ENCODE results near the gene MAK. TPM values are rescaled to one million over a fixed set of nuclear protein-coding genes. Genes with fewer than 3 reads are reported as not detected.
A peak's percentile ranks its signal among the peaks of the same experiment; 100 is the strongest.
"Not testable (repeated sequence)": the region's sequence is repeated elsewhere in the genome, so short reads cannot be mapped to it uniquely, and the experiment has no call there.

The MAK gene, protein sequence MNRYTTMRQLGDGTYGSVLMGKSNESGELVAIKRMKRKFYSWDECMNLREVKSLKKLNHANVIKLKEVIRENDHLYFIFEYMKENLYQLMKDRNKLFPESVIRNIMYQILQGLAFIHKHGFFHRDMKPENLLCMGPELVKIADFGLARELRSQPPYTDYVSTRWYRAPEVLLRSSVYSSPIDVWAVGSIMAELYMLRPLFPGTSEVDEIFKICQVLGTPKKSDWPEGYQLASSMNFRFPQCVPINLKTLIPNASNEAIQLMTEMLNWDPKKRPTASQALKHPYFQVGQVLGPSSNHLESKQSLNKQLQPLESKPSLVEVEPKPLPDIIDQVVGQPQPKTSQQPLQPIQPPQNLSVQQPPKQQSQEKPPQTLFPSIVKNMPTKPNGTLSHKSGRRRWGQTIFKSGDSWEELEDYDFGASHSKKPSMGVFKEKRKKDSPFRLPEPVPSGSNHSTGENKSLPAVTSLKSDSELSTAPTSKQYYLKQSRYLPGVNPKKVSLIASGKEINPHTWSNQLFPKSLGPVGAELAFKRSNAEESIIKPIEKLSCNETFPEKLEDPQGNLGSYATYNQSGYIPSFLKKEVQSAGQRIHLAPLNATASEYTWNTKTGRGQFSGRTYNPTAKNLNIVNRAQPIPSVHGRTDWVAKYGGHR
- total RNA-seq (0.30 TPM), polyA plus RNA-seq (under 1 TPM in 1 of 4 donors, not detected in 3; 0.12 TPM)

DNA sequence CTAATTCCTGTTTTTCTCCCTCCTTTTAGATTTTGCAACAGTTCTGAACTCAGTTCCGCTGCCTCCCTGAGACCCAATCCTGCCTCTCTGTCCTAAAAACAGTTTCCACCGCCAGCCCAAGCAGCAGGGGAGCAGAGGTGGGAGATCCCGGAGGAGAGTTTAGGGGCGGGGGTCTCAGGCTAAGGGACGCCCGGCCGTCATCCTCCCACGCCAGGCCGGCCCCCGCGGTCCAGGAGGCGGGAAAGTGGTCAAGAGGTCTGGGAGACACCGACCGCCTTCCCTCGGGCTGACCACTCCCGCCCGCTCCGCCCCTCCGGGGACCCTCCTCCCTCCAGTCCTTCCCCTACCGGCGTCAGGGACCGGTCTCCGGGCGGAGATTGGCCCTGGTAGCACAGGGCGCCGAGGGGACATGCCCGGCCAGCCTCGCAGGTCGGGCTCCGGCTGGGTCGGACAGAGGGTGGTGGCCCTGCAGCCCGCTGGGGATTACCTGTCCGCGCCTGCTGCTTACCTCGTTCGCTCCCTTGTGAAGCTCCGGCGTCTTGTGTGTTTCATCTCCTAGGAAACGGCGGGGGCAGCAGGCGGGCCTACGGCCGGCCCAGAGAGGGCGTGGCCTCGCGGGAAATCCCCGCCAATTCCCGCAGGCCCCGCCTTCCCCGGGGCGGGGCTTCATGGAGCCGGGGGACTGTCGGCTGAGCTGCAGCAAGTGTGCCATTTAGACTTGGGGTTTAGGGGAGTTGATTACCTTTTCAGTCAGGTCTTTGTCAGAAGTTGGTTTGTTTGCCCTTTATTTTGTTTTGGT lies at the start of gene MAK:
Gene MAK (minus strand): TSS at position 545 of the 799 bp plus-strand sequence. CDS start 7,891 bp downstream, outside the sequence.
- H3K27ac Mint-ChIP-seq = peak within 1 kb of the TSS in 2 of 3 donors; percentile 51 to 60
- no peaks in the 10 kb centered on the region for H3K36me3 Mint-ChIP-seq
- peaks cover 22% of the 10 kb centered on the region for H3K4me1 ChIP-seq (ENCODE audit: control insufficient read depth, insufficient read depth, low read length, poor library complexity, severe bottlenecking)
- peaks cover 13 to 23% (median 19%) of the 10 kb centered on the region in 4 donors for H3K4me1 Mint-ChIP-seq
- peak within 1 kb of the TSS; percentile 87 for H3K4me3 ChIP-seq (ENCODE audit: low read depth, low read length)
- peak; percentile 94 to 95 for ATAC-seq (ENCODE audit: low read depth in 2 of 2)
- H3K27ac ChIP-seq (ENCODE audit: insufficient read depth, low read length, poor library complexity, severe bottlenecking) = peak within 1 kb of the TSS; percentile 30
- peaks cover 25% of the 10 kb centered on the region for H3K27me3 ChIP-seq (ENCODE audit: control insufficient read depth, insufficient read depth, low read length)
- peaks cover 0 to 4% (median 0%) of the 10 kb centered on the region in 7 donors for H3K9me3 Mint-ChIP-seq
- H3K9me3 ChIP-seq (ENCODE audit: control insufficient read depth in 2 of 2, low read length in 2 of 2) = no peaks in the 10 kb centered on the region
- peak within 1 kb of the TSS; percentile 66 to 87 (median 80) for H3K4me3 Mint-ChIP-seq
- H3K27me3 Mint-ChIP-seq = peaks cover 50% of the 10 kb centered on the region
- H3K36me3 ChIP-seq (ENCODE audit: control insufficient read depth, insufficient read depth, low read length) = no peaks in the 10 kb centered on the region
- peak; percentile 82 to 91 (median 87) for DNase-seq

DNA sequence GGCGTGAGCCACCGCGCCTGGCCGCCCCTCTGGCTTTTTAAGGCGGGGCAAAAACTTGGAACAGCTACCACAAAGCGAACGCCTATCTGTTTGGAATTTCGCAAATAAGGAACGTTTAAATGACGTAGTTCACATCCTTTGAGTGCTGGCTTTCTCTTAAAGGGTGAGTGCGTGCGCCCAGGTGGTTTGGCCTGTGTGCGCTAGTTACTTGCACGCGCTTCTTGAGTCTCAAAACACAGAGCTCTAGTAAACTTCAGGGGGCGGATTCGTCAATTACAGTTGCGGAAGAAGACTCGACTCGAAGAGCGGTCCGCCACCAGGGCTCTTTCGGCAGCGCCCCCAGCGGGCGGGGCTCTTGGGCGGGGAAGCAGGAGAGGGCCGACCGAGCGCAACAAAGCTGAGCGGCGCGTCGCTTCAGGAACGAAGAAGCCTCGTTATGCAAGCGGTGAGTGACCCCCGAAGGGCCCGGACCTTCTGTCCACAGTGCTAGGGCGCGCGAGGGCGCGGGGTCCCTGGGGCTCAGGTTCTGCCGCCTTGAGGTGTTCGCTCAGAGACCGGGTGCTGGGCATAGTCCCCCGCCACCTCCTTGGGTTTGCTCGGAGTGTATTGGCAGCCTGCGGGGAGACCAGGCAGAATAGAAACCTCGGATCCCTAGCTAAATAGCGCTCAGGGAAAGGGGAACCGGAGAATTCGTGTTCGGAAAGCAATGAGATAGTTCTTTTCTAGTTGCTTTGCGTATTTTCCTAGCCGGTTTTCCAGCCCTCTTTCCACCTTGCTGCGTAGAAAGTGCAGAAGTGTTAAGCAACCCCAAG lies 48.6 kb upstream of the MAK start, which contains the start of gene SYCP2L:
Gene SYCP2L (plus strand): TSS at position 362 of the 812 bp plus-strand sequence. CDS start 75 bp downstream, at position 437.
- H3K27ac Mint-ChIP-seq = no peak within 1 kb of the TSS
- peak within 1 kb of the TSS in 3 of 4 donors; percentile 2 to 56 (median 41) for H3K4me3 Mint-ChIP-seq
- H3K9me3 ChIP-seq (ENCODE audit: control insufficient read depth in 2 of 2, low read length in 2 of 2) = peaks cover 0 to 4% of the 10 kb centered on the region in 2 experiments
- no peak within 1 kb of the TSS for H3K27ac ChIP-seq (ENCODE audit: insufficient read depth, low read length, poor library complexity, severe bottlenecking)
- peaks cover 0 to 8% (median 2%) of the 10 kb centered on the region in 7 donors for H3K9me3 Mint-ChIP-seq
- no peak within 1 kb of the TSS for H3K4me3 ChIP-seq (ENCODE audit: low read depth, low read length)
- H3K27me3 ChIP-seq (ENCODE audit: control insufficient read depth, insufficient read depth, low read length) = peaks cover 16% of the 10 kb centered on the region
- ATAC-seq (ENCODE audit: low read depth in 2 of 2) (no peak), DNase-seq (peak in 2 of 3 donors; percentile 6 to 64)
- no peaks in the 10 kb centered on the region for H3K36me3 Mint-ChIP-seq
- H3K4me1 ChIP-seq (ENCODE audit: control insufficient read depth, insufficient read depth, low read length, poor library complexity, severe bottlenecking) = no peaks in the 10 kb centered on the region
- peaks cover 0 to 25% (median 3%) of the 10 kb centered on the region in 4 donors for H3K4me1 Mint-ChIP-seq
- H3K27me3 Mint-ChIP-seq = peaks cover 83% of the 10 kb centered on the region
- H3K36me3 ChIP-seq (ENCODE audit: control insufficient read depth, insufficient read depth, low read length) = no peaks in the 10 kb centered on the region

DNA sequence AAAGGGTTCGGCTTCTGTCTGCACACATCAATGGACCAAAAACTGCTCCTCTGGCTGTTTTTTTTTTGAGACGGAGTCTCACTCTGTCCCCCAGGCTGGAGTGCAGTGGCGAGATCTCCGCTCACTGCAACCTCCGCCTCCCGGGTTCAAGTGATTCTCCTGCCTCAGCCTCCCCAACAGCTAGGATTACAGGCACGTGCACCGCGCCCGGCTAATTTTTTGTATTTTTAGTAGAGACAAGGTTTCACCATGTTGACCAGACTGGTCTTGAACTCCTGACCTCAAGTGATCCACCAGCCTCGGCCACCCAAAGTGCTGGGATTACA lies 48.0 kb upstream of the MAK start:
- H3K4me1 Mint-ChIP-seq = peaks cover 0 to 29% (median 3%) of the 10 kb centered on the region in 4 donors
- not testable (repeated sequence) for H3K36me3 Mint-ChIP-seq; H3K4me3 ChIP-seq (ENCODE audit: low read depth, low read length); H3K36me3 ChIP-seq (ENCODE audit: control insufficient read depth, insufficient read depth, low read length); DNase-seq; H3K4me1 ChIP-seq (ENCODE audit: control insufficient read depth, insufficient read depth, low read length, poor library complexity, severe bottlenecking); H3K27ac ChIP-seq (ENCODE audit: insufficient read depth, low read length, poor library complexity, severe bottlenecking); H3K9me3 ChIP-seq (ENCODE audit: control insufficient read depth in 2 of 2, low read length in 2 of 2); ATAC-seq (ENCODE audit: low read depth in 2 of 2); H3K27ac Mint-ChIP-seq; H3K9me3 Mint-ChIP-seq
- H3K27me3 ChIP-seq (ENCODE audit: control insufficient read depth, insufficient read depth, low read length) = peaks cover 16% of the 10 kb centered on the region
- H3K27me3 Mint-ChIP-seq = peaks cover 84% of the 10 kb centered on the region
- H3K4me3 Mint-ChIP-seq = peak overlapping the region in 1 of 4 donors; percentile 13

DNA sequence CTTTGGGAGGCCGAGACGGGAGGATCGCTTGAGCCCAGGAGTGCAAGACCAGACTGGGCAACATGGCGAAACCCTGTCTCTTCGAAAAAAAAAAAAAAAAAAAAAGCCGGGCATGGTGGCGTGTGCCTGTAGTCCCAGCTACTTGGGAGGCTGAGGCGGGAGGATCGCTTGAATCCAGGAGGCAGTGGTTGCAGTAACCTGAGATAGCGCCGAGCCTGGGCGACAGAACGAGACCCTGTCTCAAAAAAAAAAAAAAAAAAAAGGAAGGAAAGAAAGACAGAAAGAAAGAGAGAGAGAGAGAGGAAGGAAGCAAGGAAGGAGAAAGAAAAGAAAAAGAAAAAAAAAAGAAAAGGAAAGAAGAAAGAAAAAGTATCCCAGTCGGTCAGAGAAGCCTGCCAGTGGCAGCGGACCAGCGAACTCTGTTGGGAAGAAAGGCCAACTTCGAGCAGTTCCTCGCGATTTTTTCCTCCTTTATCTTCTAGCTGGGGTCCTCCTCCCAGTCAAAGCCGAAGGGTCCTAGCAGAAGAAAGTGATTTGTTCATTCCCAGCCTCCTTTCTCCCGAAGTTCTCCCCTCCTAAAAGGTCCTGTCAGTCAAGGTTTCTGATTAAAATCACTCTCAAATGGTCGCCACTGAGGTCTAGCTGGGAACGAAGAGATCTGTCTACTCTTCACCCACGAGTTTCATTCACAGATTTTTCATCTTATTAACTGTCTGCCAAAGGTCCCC lies 46.1 kb upstream of the MAK start:
- Histone ChIP-seq H3K36me3 (ENCODE audit: control insufficient read depth, insufficient read depth, low read length) (no peaks in the 10 kb centered on the region), H3K27me3 (ENCODE audit: control insufficient read depth, insufficient read depth, low read length) (peaks cover 28% of the 10 kb centered on the region), H3K4me1 (ENCODE audit: control insufficient read depth, insufficient read depth, low read length, poor library complexity, severe bottlenecking) (no peaks in the 10 kb centered on the region), H3K9me3 (ENCODE audit: control insufficient read depth in 2 of 2, low read length in 2 of 2) (no peaks in the 10 kb centered on the region), H3K4me3 (ENCODE audit: low read depth, low read length) (no peak overlapping the region), H3K27ac (ENCODE audit: insufficient read depth, low read length, poor library complexity, severe bottlenecking) (no peak overlapping the region)
- H3K4me1 Mint-ChIP-seq = peaks cover 0 to 29% (median 3%) of the 10 kb centered on the region in 4 donors
- DNase-seq (no peak), ATAC-seq (ENCODE audit: low read depth in 2 of 2) (no peak)
- H3K36me3 Mint-ChIP-seq = no peaks in the 10 kb centered on the region
- peaks cover 0 to 2% (median 1%) of the 10 kb centered on the region in 7 donors for H3K9me3 Mint-ChIP-seq
- H3K27ac Mint-ChIP-seq = no peak overlapping the region
- H3K27me3 Mint-ChIP-seq = peaks cover 87% of the 10 kb centered on the region
- peak overlapping the region in 1 of 4 donors; percentile 42 for H3K4me3 Mint-ChIP-seq

DNA sequence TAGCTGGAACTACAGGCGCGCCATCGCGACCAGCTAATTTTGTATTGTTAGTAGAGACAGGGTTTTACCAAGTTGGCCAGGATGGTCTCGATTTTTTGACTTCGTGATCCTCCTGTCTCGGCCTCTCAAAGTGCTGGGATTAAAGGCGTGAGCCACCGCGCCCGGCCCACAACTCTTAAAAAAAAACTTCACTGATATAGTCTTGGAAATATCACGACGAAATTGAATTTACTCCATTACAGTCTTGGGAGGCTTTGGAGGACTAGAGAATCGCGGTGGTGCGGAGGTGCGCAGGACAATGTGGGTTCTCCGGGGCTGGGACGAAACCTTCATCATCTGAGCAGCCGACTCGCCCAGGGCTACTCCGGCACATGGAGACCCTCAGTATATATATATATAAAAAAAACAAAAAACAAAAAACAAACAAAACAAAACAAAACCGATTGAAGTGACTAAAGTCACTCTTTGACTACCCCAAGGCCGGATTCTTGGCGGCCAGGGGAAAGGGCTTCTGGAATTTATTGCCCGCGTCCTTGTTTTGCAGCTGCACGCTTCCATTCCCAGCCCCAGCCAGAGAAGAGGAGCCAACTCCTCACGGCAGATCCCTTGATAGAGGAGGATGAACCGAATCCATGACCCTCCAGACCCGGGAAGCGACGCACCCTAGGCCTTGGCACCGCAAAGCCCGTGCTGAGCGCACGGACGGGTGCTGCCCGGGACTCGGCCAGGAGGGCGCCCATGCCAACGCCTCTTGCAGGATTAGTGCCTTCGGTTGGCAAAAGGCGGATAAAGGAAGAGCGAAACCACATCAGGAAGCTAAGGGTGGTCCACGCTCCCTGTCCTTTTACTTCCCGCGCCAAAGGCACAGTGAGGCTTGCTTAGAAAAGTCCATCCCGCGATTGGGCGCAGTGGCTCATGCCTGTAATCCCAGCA lies 45.2 kb upstream of the MAK start:
- DNase-seq (no peak), ATAC-seq (ENCODE audit: low read depth in 2 of 2) (no peak)
- H3K27me3 Mint-ChIP-seq = peaks cover 85% of the 10 kb centered on the region
- H3K4me3 Mint-ChIP-seq = no peak overlapping the region
- no peaks in the 10 kb centered on the region for H3K9me3 ChIP-seq (ENCODE audit: control insufficient read depth in 2 of 2, low read length in 2 of 2)
- no peak overlapping the region for H3K4me3 ChIP-seq (ENCODE audit: low read depth, low read length)
- H3K36me3 Mint-ChIP-seq = no peaks in the 10 kb centered on the region
- H3K27ac Mint-ChIP-seq = no peak overlapping the region
- H3K4me1 Mint-ChIP-seq = peaks cover 0 to 29% (median 3%) of the 10 kb centered on the region in 4 donors
- H3K27me3 ChIP-seq (ENCODE audit: control insufficient read depth, insufficient read depth, low read length) = peaks cover 31% of the 10 kb centered on the region
- H3K27ac ChIP-seq (ENCODE audit: insufficient read depth, low read length, poor library complexity, severe bottlenecking) = no peak overlapping the region
- peaks cover 0 to 2% (median 1%) of the 10 kb centered on the region in 7 donors for H3K9me3 Mint-ChIP-seq
- no peaks in the 10 kb centered on the region for H3K36me3 ChIP-seq (ENCODE audit: control insufficient read depth, insufficient read depth, low read length)
- no peaks in the 10 kb centered on the region for H3K4me1 ChIP-seq (ENCODE audit: control insufficient read depth, insufficient read depth, low read length, poor library complexity, severe bottlenecking)

DNA sequence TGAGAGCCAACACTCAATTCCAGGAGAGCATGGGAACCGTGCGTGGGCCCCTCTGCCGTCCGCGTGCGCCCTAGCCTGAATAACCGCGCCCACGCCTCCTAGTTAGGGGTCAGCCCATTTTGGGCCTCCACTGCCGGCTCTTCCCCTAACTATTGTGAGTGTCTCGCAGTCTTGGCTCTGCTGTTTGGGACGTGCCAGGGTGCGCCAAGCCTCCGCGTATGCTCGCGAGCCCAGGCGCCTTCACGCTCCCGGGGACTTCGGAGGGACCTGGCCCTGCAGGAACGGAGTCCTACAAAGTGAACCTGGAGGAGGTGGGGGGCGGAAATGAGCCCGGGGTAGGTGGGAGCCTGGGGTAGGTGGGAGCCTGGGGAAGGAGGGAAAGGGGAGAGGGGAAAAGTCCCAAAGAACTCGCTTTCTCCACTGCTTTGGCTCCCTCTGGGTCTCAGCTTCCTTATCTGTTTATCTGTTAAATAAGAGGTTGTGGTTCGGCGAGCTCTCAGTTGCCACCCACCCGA lies 44.4 kb upstream of the MAK start:
- peaks cover 0 to 28% (median 3%) of the 10 kb centered on the region in 4 donors for H3K4me1 Mint-ChIP-seq
- no peak overlapping the region for H3K27ac Mint-ChIP-seq
- H3K4me3 ChIP-seq (ENCODE audit: low read depth, low read length) = no peak overlapping the region
- H3K27ac ChIP-seq (ENCODE audit: insufficient read depth, low read length, poor library complexity, severe bottlenecking) = no peak overlapping the region
- ATAC-seq (ENCODE audit: low read depth in 2 of 2) (no peak), DNase-seq (no peak)
- peaks cover 30% of the 10 kb centered on the region for H3K27me3 ChIP-seq (ENCODE audit: control insufficient read depth, insufficient read depth, low read length)
- peaks cover 85% of the 10 kb centered on the region for H3K27me3 Mint-ChIP-seq
- no peaks in the 10 kb centered on the region for H3K36me3 Mint-ChIP-seq
- peak overlapping the region in 1 of 4 donors; percentile 35 for H3K4me3 Mint-ChIP-seq
- H3K9me3 Mint-ChIP-seq = peaks cover 0 to 2% (median under 1%) of the 10 kb centered on the region in 7 donors
- no peaks in the 10 kb centered on the region for H3K9me3 ChIP-seq (ENCODE audit: control insufficient read depth in 2 of 2, low read length in 2 of 2)
- no peaks in the 10 kb centered on the region for H3K4me1 ChIP-seq (ENCODE audit: control insufficient read depth, insufficient read depth, low read length, poor library complexity, severe bottlenecking)
- H3K36me3 ChIP-seq (ENCODE audit: control insufficient read depth, insufficient read depth, low read length) = no peaks in the 10 kb centered on the region

Data from CD4-positive, CD25-positive, alpha-beta regulatory T cell (primary cell).